Stimulated activated CD4-positive, alpha-beta T cell treated with anti-CD3 and anti-CD28 coated beads, TNF-alpha, amount 100 ng/mL, for 48 hours (primary cell): Measurements from ENCODE around the gene HERPUD2.
"Not testable (repeated sequence)": the region's sequence is repeated elsewhere in the genome, so short reads cannot be mapped to it uniquely, and the experiment has no call there.

Source experiments
- DNase-seq, 3 donors: peaks; one replicate each; pipeline ENCODE4 v3.0.0-alpha.2; 2020; ENCODE audit warnings: low read depth in 3 of 3

The HERPUD2 gene

GRCh38 chr7:35714862-35715261 is 19.9 kb upstream of the HERPUD2 start:
- DNase-seq, result no peak

- no peak for DNase-seq
Observed at GRCh38 chr7:35714407-35714806, 19.5 kb upstream of the HERPUD2 start.

- DNase-seq, result no peak
Observed at GRCh38 chr7:35712563-35713226, 17.8 kb upstream of the HERPUD2 start.

- no peak for DNase-seq
Observed at GRCh38 chr7:35707422-35707821, 12.5 kb upstream of the HERPUD2 start.

GRCh38 chr7:35705932-35706461 is 11.1 kb upstream of the HERPUD2 start:
- no peak for DNase-seq

- DNase-seq, result no peak
Observed at GRCh38 chr7:35704261-35704660, 9.3 kb upstream of the HERPUD2 start.

GRCh38 chr7:35702541-35702940 is 7.6 kb upstream of the HERPUD2 start:
- DNase-seq, result no peak

GRCh38 chr7:35701287-35701900 is 6.5 kb upstream of the HERPUD2 start:
- DNase-seq, result no peak

- no peak for DNase-seq
Observed at GRCh38 chr7:35700865-35701264, 5.9 kb upstream of the HERPUD2 start.

GRCh38 chr7:35700333-35700732 is 5.4 kb upstream of the HERPUD2 start:
- DNase-seq, result no peak

- no peak for DNase-seq
Observed at GRCh38 chr7:35699796-35700305, 4.9 kb upstream of the HERPUD2 start.

- DNase-seq, result not testable (repeated sequence)
Observed at GRCh38 chr7:35698382-35698781, 3.4 kb upstream of the HERPUD2 start.

- no peak for DNase-seq
Observed at GRCh38 chr7:35697414-35698175, 2.7 kb upstream of the HERPUD2 start.

GRCh38 chr7:35695987-35696386 is 1.1 kb upstream of the HERPUD2 start:
- no peak for DNase-seq

GRCh38 chr7:35695473-35695850 is 527 bp upstream of the HERPUD2 start:
- DNase-seq, result peak in 1 of 3 donors; percentile 26

- no peak for DNase-seq
Observed at GRCh38 chr7:35694161-35694783, 663 bp downstream of the HERPUD2 start.

GRCh38 chr7:35691827-35692307 is 3.1 kb downstream of the HERPUD2 start:
- DNase-seq, result no peak

GRCh38 chr7:35691366-35691765 is 3.6 kb downstream of the HERPUD2 start:
- DNase-seq, result no peak

- not testable (repeated sequence) for DNase-seq
Observed at GRCh38 chr7:35690614-35691013, 4.3 kb downstream of the HERPUD2 start.

- no peak for DNase-seq
Observed at GRCh38 chr7:35685781-35686180, 9.2 kb downstream of the HERPUD2 start.

GRCh38 chr7:35681231-35682029 is 13.5 kb downstream of the HERPUD2 start:
- DNase-seq, result no peak
